Activated naive CD8-positive, alpha-beta T cell treated with anti-CD3 and anti-CD28 coated beads, Interleukin-2, amount 10 ng/mL, durations not matched to agents 7 days and 5 days (primary cell): ENCODE data around the gene IL15. TPM values are rescaled to one million over a fixed set of nuclear protein-coding genes. Genes with fewer than 3 reads are reported as not detected.

ENCODE experiments used
- ATAC-seq: fragments of 150-1000 bp; cut with Tn5 transposase; one replicate; pipeline ENCODE4 v1.10.0; 2021; ENCODE audit warnings: low read depth, moderate library complexity
- POLR2A ChIA-PET: fragments of 350-600 bp; sonication (Branson Sonifier 250); formaldehyde crosslinking; loops from one replicate; lab custom pipeline; 2021; ENCODE audit warnings: antibody characterized with exemption; lab: Charles Lee
- DNase-seq: peaks from one replicate; pipeline ENCODE4 v3.0.0; 2021
- H3K27ac Mint-ChIP-seq: one replicate; pipeline ENCODE4 v1.8.0; 2022; ENCODE audit warnings: mild to moderate bottlenecking, mixed read lengths
- H3K27me3 Mint-ChIP-seq: one replicate; pipeline ENCODE4 v1.8.0; 2022; ENCODE audit warnings: mild to moderate bottlenecking, moderate library complexity, mixed read lengths
- H3K36me3 Mint-ChIP-seq: one replicate; pipeline ENCODE4 v1.8.0; 2021; ENCODE audit warnings: mild to moderate bottlenecking, mixed read lengths
- H3K4me1 Mint-ChIP-seq: one replicate; pipeline ENCODE4 v1.8.0; 2021; ENCODE audit warnings: mixed read lengths
- H3K4me3 Mint-ChIP-seq: one replicate; pipeline ENCODE4 v1.8.0; 2022; ENCODE audit warnings: mild to moderate bottlenecking, moderate library complexity, mixed read lengths
- H3K9me3 Mint-ChIP-seq: one replicate; pipeline ENCODE4 v1.8.0; 2021; ENCODE audit warnings: mixed read lengths
- total RNA-seq, 2 experiments: library from RNA; stranded (reverse); gene quantifications; one replicate each; pipeline ENCODE4 v1.2.3, GENCODE V29; 2021

The IL15 gene
- total RNA-seq, 2 experiments from 2014 or later, result 3.3 to 4.5 TPM

- ATAC-seq (no peak), DNase-seq (no peak)
- POLR2A ChIA-PET, result no interaction called here
- no peak overlapping the region for H3K4me3 Mint-ChIP-seq
- H3K36me3 Mint-ChIP-seq, result no peaks in the 10 kb centered on the region
- H3K4me1 Mint-ChIP-seq, result no peaks in the 10 kb centered on the region
- no peaks in the 10 kb centered on the region for H3K27me3 Mint-ChIP-seq
- no peaks in the 10 kb centered on the region for H3K9me3 Mint-ChIP-seq
- H3K27ac Mint-ChIP-seq, result no peak overlapping the region
Measured at GRCh38 chr4:141782205-141782604, 145.8 kb downstream of the IL15 start.
